NCI-H2107 treated with DMSO at 0.1 percent for 48 hours (cell line): ENCODE measurements around the gene PMM2.
"Not testable (repeated sequence)": the region's sequence is repeated elsewhere in the genome, so short reads cannot be mapped to it uniquely, and the experiment has no call there.

Experiments
- DNase-seq: peaks from one replicate; lab custom pipeline; 2025; ENCODE audit not compliant: unreplicated experiment; lab: John Stamatoyannopoulos, UW

PMM2 gene

DNA sequence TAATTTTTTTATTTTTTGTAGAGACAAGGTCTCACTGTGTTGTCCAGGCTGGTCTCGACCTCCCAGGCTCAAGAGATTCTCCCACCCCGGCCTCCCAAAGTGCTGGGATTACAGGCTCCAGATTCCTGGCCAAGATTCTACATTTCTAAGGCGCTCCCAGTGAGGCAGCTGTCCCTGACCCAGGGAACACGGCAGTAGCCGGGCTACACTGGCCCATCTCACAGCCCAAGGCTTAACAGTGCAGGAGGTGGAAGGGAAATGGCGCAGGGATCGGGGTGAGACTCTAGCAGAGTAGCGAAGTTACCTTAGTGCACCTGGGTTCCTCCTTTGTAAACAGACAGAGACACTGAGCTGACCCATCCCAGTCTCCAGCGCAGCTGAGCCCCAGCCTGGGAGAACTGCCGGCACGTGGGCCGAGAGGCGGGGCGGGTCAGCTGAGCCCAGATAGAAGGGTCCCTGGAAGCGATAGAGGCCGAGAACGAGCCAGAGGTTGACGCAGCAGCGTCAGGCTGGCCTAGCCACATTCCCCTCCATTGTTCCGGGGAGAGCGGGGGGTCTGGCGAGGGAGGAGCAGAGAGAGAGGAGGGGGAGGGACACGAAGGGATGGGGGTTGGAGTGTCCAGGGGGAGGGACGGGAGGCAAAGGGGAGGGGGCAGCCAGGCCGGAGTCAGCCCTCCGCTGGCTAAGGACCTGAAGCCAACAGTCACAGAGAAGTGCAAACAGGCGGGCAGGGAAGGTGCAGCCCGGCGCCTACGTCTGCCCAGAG lies 68.7 kb downstream of the PMM2 start:
- DNase-seq, result no peak

DNA sequence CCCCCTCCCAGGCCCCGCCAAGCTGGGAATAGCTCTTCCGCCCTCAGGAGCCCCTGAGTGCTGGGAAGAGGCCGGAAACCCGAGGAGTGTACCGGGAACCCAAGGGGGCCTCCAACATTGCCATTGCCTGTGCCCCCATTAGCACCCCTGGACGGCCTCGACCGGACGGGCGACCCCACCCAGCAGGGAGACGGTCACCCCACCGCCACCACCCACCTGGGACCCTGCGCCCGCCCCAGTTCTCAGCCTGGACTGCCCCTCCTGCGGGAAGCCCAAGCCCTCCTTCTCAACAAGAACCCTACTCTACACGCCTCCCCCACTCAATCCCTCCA lies 69.2 kb downstream of the PMM2 start:
- DNase-seq, result no peak

DNA sequence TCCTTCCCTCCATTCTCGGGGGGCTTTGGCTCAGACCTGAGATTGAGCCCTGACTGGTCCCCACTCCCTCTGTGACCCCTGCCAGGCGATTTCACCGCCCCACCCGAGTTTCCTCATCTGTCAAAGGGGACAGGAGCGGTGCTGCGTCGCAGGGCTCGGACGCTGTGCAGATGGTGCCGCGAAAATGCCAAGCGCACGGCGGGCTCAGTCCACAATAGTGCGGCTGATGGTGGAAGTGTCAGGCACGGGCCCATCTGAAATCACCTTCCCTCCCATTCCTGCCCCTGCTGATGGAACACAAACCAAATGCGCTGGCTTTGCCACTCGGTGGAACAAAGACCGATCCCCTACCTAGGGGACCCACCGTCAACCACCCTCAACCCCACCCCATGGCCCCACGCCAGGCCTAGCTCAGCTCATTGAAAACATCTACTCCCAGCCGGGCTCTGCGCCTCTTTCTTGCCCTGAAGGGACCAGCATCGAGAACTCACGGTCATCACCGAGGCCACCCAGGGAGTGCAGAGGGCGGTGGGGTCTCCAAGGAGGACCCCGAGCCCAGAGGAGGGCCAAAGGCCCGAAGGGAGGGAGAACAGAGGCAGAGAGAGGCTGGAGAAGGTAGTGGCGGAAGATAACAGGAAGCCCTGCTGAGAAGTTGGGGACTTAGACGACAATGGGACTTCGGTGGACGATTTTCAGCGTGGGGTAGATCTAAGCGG lies 69.7 kb downstream of the PMM2 start:
- no peak for DNase-seq

DNA sequence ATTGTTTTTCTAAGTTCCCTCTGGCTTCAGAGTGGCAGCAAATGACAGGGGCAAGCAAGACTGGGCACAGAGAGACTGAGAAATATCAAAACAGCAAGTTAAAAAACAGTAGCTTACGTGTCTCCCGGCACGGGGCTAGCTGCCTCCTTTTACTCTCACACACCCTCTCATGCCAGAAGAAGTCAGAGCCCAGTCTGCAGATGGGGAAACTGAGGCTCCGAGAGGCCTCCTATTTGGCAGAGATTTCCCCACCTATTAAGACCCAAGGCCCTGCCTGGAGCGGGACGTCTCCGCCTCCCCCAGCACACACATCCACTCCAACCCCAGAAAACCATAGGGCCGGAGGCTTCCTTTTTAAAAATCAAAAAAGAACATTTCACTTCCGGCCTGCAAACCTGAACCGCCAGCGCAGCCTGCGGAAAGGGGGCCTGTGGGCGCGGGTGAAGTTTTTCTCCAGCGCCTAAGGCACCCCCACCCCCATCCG lies 70.3 kb downstream of the PMM2 start:
- DNase-seq, result no peak

DNA sequence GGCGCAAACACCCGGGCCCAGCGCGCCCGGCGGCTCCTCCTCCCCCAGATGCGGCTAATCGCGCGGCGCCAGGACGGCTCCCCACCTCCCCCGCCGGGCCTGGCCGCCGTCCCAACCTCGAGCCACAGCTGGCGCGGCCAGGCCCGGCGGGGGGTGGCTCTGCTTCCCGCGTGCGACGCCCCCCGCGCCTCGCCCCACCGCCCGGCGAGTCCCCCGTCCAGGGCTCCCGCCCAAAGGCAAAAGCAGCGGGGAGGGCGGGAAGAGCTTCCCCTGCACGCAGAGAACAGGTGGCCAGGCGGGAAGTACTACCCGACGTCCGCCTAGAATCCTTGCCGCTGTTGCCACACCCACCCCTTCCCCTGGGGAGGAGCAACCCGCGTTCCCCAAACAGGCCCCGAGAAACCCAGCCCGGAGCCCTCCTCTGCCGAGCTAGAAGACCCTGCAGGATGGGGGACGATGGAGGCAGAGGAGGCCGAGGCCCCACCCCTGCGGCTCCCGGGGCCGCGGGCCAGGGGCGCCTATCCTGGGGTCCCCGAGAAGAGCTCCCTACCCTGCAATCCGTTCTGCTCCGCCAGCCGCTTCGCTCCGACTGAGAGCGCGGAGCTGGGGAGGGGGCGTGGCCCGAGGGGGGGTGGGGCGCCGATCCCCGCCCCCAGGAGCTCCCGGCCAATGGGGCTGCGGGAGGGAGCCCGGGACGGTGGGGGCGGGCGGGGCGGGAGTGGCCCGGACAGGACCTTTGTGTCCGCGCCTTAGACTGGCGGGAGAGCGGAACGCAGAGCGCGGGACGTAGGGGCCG lies 71.0 kb downstream of the PMM2 start, which contains the start of gene CARHSP1:
TSS of gene CARHSP1 (minus strand) at position 591 of the 796 bp plus-strand sequence. CDS start 9,678 bp downstream, outside the sequence.
- peak; percentile 53 for DNase-seq

DNA sequence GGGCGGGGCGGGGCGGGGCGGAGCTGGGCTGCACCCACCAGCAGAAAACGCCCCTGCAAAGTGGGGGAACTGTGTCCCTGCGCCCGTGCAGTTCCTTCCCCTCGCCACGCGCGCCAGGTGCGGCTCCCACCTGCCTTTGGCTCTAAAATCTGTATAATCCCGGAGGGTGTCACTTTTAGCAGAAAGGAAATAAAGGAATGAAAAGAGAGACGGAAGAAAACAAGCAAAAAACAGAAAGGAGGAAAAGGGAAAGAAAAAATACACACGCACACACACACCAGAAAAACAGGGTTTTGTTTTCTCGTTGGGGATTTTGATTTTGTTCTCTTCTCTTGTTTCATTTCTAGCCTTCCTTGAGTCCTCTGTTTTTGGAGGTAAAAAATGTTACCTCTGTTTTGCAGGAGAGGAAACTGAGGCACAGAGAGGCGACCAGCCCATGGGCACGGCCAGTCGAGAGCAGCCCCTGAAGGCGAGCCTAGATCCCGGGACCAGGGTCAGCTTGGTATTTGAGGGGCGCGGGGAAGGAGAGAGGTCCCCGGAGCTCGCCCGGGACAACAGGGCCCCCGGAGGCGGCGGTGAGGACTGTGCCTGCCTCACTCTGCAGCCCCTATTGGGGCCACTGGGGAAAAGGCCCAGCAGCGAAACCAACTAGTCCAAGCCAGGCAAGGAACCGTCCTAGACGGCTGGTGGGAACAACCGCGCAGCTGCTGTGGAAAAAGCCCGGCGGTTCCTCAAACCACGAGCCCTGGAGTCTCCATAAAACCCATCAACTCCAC lies 71.8 kb downstream of the PMM2 start:
- no peak for DNase-seq

DNA sequence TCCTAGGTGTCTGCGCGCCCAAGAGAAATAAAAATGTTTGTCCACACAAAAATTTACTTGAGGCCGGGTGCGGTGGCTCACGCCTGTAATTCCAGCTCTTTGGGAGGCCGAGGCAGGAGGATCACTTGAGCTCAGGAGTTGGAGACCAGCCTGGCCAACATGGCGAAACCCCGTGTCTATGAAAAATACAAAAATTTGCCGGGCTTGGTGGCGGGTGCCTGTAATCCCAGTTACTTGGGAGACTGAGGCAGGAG lies 72.3 kb downstream of the PMM2 start:
- not testable (repeated sequence) for DNase-seq

DNA sequence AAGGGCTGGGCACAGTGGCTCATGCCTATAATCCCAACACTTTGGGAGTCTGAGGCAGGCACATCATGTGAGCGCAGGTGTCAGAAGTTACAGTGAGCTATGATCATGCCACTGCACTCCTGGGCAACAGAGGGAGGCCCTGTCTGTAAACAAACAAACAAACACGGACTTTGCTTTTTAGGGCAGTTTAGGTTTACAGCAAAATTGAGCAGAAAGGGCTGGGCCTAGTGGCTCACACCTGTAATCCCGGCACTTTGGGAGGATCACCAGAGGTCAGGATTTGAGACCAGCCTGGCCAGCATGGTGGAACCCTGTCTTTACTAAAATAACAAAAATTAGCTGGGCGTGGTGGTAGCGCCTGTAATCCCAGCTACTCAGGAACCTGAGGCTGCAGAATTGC lies 74.4 kb downstream of the PMM2 start:
- no peak for DNase-seq

DNA sequence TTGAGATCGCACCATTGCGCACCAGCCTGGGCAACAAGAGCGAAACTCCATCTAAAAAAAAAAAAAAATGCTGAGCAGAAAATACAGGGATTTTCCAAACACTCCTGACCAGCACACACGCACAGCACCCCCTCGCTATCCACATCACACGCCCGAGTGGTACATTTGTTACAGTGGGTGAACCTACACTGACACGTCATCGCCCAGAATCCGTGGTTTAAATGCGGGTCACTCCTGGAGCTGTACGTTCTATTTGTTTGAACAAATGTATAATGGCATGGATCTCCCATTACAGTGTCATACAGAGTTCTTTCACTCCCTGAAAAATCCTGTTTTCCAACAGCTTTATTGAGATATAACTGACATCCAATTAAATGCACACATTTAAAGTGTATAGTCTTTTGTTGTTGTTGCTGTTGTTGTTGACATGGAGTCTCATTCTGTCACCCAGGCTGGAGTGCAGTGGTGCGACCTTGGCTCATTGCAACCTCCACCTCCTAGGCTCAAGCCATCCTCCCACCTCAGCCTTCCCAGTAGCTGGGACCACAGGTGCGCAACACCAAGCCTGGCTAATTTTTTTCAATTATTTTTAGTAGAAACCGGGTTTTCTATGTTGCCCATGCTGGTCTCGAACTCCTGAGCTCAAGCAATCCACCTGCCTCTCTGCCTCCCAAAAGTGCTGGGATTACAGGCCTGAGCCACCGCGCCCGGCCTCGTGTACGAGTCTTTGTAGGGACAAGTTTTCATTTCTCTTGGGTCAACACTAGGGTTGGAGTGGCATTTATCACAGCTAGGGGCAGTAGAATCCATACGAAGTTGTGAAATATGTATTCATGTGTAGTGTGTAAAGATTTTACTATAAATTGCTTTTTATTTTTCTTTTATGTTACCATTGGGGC lies 75.6 kb downstream of the PMM2 start:
- no peak for DNase-seq

DNA sequence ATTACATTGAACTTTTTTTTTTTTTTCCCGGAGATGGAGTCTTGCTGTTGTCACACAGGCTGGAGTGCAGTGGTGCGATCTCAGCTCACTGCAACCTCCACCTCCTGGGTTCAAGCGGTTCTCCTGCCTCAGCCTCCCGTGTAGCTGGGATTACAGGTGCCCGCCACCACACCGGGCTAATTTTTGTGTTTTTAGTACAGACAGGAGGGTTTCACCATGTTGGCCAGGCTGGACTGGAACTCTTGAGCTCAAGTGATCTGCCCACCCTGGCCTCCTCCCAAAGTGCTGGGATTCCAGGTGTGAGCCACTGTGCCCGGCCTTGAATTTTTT lies 76.2 kb downstream of the PMM2 start:
- not testable (repeated sequence) for DNase-seq

DNA sequence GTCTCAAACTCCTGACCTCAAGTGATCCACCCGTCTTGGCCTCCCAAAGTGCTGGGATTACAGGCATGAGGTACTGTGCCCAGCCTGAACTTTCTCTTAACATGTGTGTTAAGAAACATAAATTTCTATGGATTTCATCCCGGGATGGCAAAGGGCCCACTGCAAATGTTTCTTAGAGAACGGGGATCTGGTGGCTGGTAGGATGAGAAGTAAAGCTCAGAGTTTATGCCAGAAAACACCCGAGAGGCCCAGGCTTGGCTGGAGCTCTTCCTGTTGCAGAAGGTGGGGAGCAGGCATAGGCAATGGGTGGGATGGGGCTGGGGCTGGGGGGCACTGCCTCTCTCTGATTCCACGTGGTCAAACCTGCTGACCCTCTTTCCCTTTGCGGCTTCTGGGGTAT lies 76.7 kb downstream of the PMM2 start:
- DNase-seq, result no peak

DNA sequence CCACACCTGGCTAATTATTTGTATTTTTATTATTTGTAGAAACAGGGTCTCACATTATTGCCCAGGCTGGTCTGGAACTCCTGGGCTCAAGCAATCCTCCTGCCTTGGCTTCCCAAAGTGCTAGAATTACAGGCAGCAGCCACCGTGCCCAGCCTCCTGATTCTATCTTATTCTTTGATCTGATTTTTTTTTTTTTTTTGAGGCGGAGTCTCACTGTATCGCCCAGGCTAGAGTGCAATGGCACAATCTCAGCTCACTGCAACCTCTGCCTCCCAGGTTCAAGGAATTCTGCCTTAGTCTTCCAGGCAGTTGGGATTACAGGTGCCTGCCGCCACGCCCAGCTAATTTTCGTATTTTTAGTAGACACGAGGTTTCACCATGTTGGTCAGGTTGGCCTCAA lies 77.7 kb downstream of the PMM2 start:
- DNase-seq, result not testable (repeated sequence)

DNA sequence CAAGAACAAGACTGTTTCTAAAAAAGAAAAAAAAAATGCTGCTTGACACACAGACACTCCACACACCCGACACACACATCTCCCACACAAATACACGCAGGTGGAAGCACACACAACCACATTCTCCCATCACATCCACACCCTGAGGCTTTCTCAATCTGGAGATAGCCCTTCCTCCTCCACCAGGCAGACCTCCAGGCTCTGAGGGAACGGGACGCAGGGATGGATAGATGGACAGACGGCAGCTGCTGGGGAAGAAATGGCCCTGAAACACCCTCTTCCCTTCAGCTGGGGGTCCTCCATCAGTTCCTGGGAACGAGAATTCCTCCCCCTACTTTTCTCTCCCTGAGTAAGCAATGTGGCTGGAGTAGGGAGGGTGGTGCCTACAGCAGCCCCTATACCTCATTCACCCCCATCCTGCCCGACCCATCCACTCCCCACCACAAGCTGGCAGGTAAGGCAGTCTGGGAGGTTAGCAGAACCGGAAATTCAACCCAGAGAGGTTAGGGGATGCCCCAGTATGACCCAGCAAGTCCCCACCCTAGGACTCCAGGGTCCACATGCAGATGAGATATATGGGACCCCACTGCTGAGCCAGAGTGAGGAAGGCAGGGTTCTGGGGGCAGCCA lies 80.4 kb downstream of the PMM2 start:
- no peak for DNase-seq

DNA sequence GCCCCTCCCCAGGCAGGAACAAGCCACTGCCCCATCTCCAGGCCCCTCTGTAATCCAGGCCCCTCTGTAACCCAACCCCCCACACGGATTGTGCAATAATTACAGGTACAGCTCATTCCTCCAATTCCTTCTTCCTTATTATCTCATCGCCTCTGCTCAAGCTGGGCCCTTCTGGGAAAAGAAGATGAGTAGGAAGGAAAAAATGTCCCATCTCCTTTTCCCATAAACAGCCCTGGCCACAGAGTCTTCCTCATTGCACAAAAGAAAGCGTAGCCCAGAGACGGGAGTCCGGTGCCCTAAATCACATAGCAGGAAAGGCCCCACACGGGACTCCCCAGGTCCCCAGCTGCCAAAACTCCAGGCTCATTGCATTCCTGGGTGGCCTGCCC lies 80.9 kb downstream of the PMM2 start:
- no peak for DNase-seq

DNA sequence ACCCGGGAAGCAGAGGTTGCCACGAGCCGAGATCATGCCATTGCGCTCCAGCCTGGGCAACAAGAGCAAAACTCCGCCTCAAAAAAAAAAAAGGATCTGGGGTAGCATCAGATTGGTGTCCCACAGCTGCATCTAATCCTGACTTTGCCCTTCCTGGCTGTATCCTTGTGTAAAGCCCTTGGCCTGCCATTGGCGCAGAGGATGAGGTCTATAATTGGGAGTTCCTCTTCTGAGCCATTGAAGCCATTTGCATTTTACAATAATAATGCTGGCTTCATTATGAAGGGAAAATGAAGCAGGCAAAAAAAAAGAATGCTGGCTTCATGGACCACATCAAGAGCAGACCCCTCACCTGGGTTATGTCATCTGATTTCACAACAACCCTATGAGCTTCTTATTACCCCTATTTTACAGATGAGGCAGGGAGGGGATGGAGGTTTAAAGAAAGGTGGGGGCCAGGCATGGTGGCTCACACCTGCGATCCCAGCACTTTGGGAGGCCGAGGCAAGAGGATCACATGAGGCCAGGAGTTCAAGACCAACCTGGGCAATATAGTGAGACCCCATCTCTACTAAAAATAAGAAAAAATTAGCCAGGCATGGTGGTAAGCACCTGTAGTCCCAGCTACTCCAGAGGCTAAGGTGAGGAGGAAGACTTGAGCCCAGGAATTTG lies 83.3 kb downstream of the PMM2 start:
- no peak for DNase-seq

DNA sequence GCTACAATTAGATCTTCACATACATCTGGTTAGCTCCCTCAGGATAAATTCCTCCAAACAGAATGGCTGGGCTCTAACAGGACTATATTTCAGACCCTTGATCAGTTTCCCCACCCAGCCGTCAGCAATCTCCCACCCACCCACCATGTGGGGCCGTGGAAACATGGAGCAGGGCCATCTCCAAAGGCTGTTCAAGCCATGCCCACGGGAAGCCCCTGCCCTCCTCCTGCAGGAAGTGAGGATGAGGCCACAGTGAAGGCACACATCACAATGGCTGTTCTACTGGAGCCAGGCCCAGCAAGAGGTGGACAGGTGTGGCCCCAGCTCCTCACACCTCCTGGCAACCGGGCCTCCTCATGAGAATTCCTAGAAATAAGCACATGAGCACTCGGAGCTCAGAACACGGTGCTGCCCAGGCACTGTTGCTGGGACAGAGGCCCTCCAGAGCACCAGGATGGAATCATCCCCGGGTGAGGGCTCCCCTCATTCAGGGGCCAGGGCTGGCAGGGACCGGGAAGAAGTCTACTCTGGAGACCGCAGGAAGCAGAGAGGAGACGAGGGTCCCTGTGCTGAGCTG lies 84.5 kb downstream of the PMM2 start, which contains the start of gene LITAFD:
TSS of gene LITAFD (plus strand) at position 311 of the 577 bp plus-strand sequence. CDS start 2,005 bp downstream, outside the sequence.
- no peak for DNase-seq

DNA sequence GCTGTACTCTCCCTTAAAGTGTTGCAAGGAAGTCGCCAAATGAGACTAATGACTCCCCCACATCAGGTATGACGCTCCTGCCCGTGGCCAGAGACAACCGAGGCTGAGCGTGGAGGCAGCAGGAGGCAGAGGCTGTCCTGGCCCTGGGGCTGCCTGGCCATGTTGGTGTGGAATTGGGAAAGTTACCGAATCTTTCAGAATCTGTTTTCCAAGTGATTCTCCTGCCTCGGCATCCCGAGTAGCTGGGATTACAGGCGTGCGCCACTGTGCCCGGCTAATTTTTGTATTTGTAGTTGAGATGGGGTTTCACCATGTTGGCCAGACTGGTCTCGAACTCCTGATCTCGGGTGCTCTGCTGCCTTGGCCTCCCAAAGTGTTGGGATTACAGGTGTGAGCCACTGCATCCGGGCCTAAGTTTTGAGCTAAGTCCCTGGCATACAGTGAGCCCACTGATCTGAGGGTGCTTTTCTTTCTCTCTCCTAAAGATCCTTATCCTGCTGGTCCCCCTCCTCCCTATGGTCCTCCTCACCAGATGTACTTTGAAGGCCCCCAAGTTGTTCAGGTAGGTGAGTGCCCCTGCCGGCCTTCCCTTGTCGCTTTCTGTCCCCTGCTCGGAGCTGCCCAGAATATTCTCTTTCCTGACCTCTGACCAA lies 85.2 kb downstream of the PMM2 start:
- no peak for DNase-seq
